HG03520 (cell line): ENCODE measurements around the gene LHFPL3.
"Not testable (repeated sequence)": the region's sequence is repeated elsewhere in the genome, so short reads cannot be mapped to it uniquely, and the experiment has no call there.

ENCODE experiments used
- ATAC-seq: cut with Tn5 transposase; IDR thresholded peaks from one replicate; pipeline ENCODE4 v1.9.1; 2021; ENCODE audit warnings: mild to moderate bottlenecking, moderate library complexity; ENCODE audit not compliant: unreplicated experiment

LHFPL3 gene

GRCh38 chr7:104661575-104661974, 333.2 kb downstream of the LHFPL3 start:
- ATAC-seq: no peak

GRCh38 chr7:104664648-104665047, 336.2 kb downstream of the LHFPL3 start:
- ATAC-seq: no peak

- ATAC-seq: no peak
Observed at GRCh38 chr7:104677587-104677986, 349.2 kb downstream of the LHFPL3 start.

- ATAC-seq: no peak
Observed at GRCh38 chr7:104679085-104679484, 350.7 kb downstream of the LHFPL3 start.

GRCh38 chr7:104686286-104686685, 357.9 kb downstream of the LHFPL3 start:
- ATAC-seq: no peak

GRCh38 chr7:104694710-104695109, 366.3 kb downstream of the LHFPL3 start:
- ATAC-seq: no peak

GRCh38 chr7:104695563-104695962, 367.2 kb downstream of the LHFPL3 start:
- no peak for ATAC-seq

GRCh38 chr7:104700336-104700735, 371.9 kb downstream of the LHFPL3 start:
- ATAC-seq: no peak

GRCh38 chr7:104721027-104721426, 392.6 kb downstream of the LHFPL3 start:
- not testable (repeated sequence) for ATAC-seq

- no peak for ATAC-seq
Observed at GRCh38 chr7:104723001-104723400, 394.6 kb downstream of the LHFPL3 start.

- ATAC-seq: no peak
Observed at GRCh38 chr7:104758504-104758903, 430.1 kb downstream of the LHFPL3 start.

GRCh38 chr7:104761892-104762291, 433.5 kb downstream of the LHFPL3 start:
- no peak for ATAC-seq

- ATAC-seq: no peak
Observed at GRCh38 chr7:104767113-104767512, 438.7 kb downstream of the LHFPL3 start.

GRCh38 chr7:104767826-104768536, 439.6 kb downstream of the LHFPL3 start:
- ATAC-seq: no peak

- ATAC-seq: no peak
Observed at GRCh38 chr7:104772405-104773345, 444.3 kb downstream of the LHFPL3 start.

GRCh38 chr7:104773796-104774195, 445.4 kb downstream of the LHFPL3 start:
- no peak for ATAC-seq

GRCh38 chr7:104775531-104775930, 447.1 kb downstream of the LHFPL3 start:
- ATAC-seq: no peak

GRCh38 chr7:104777301-104777800, 448.9 kb downstream of the LHFPL3 start:
- no peak for ATAC-seq

GRCh38 chr7:104779888-104780287, 451.5 kb downstream of the LHFPL3 start:
- ATAC-seq: no peak

- ATAC-seq: no peak
Observed at GRCh38 chr7:104784686-104785085, 456.3 kb downstream of the LHFPL3 start.

- ATAC-seq: no peak
Observed at GRCh38 chr7:104789780-104790179, 461.4 kb downstream of the LHFPL3 start.

- no peak for ATAC-seq
Observed at GRCh38 chr7:104790440-104790839, 462.0 kb downstream of the LHFPL3 start.
